GM13977 (cell line): Measurements from ENCODE around the gene CCDC83.
"Not testable (repeated sequence)": the region's sequence is repeated elsewhere in the genome, so short reads cannot be mapped to it uniquely, and the experiment has no call there.

Experiments
- DNase-seq: peaks from one replicate; pipeline ENCODE4 v3.0.0; 2012; ENCODE audit warnings: low spot score
- CTCF ChIP-seq: IDR thresholded peaks from 2 replicates; pipeline ENCODE4 v1.5.1; 2012; ENCODE audit warnings: mild to moderate bottlenecking, control low read depth; ENCODE audit not compliant: insufficient read depth; ENCODE audit errors: extremely low read depth, missing control alignments
- in situ Hi-C: fragments of 300-500 bp; cut with MboI; formaldehyde crosslinking; loops from one replicate; pipeline ENCODE4 v1.12.0; 2022; ENCODE audit warnings: low sequenced_read_pairs, low pct_unique_long_range_greater_than_20kb, mixed read lengths, inconsistent platforms; ENCODE audit not compliant: unreplicated experiment

CCDC83 gene

DNA sequence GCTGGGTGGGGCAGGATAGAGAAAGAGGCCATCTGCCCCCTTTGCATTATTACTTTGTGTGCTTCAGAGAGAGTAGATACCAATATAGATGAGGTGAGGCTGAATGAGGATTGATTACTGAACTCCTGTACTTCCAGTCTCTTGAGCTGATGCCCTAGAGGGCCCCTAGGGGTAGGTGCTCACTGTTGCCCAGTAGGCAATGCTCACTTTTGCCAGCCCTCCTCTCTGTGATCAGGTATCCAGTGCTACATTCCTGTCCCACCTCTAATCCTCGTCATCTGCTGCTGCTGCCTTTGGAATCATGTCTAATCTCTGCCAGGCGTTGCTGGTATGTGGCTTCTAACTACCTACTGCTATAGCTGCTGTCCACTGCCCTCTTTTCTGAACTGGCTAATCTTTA is 57.2 kb downstream of the CCDC83 start:
- no peak for TF ChIP-seq CTCF
- DNase-seq, result no peak
- in situ Hi-C loops, result loop anchor here (25.0 kb wide), 1 partner anchor 700 kb away; no protein-coding TSS in a partner anchor

DNA sequence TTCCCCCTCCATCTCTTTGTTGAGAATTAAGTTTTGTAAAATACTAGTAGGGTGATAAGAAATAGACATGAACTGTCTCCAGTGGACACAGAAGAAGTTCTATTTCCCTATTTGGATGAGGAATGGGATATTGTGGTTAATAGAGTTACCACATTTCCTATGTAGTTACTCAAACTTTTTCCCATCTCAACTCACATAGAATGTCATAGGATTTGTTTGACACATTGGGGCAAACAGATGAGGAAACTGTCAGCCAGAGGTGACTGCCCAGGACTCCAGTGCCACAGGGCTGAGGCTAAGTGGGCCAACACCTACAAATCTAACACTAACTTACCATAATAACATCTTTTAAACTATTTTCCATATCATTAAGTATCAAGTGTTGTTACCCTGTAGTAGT is 58.3 kb downstream of the CCDC83 start:
- TF ChIP-seq CTCF, result no peak
- in situ Hi-C loops, result loop anchor here (25.0 kb wide), 1 partner anchor 699 kb away; no protein-coding TSS in a partner anchor
- DNase-seq, result no peak

DNA sequence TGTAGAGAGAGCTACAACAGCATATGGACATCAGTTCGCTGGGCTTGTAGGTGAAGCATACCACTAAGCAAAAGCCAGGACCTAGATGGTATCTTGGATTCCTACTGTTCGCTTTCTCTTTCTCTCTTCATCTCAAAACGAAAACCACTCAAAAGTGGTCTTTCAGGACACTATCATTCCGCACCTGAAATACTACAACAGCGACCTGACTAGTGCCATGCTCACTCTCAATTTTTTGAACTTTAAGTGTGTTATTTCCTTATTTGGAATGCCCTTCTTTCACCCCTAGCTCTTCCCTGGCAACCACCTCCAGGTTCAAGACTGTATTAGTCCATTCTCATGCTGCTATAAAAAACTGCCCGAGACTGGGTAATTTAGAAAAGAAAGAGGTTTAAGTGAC is 59.2 kb downstream of the CCDC83 start:
- no peak for DNase-seq
- in situ Hi-C loops, result loop anchor here (25.0 kb wide), 1 partner anchor 698 kb away; no protein-coding TSS in a partner anchor
- no peak for TF ChIP-seq CTCF

- in situ Hi-C loops, result loop anchor here (25.0 kb wide), 1 partner anchor 693 kb away; no protein-coding TSS in a partner anchor
- no peak for DNase-seq
Measured at GRCh38 chr11:85918910-85919794, 64.0 kb downstream of the CCDC83 start.

GRCh38 chr11:85922367-85922766 is 67.2 kb downstream of the CCDC83 start:
- no peak for TF ChIP-seq CTCF
- no peak for DNase-seq
- in situ Hi-C loops, result loop anchor here (25.0 kb wide), 1 partner anchor 690 kb away; no protein-coding TSS in a partner anchor

More at GRCh38 chr11:85918910-85919794, 64.0 kb downstream of the CCDC83 start:
- no peak for TF ChIP-seq CTCF

GRCh38 chr11:85923455-85923854 is 68.3 kb downstream of the CCDC83 start:
- in situ Hi-C loops, result loop anchor here (25.0 kb wide), 1 partner anchor 689 kb away; no protein-coding TSS in a partner anchor
- no peak for TF ChIP-seq CTCF
- no peak for DNase-seq

DNA sequence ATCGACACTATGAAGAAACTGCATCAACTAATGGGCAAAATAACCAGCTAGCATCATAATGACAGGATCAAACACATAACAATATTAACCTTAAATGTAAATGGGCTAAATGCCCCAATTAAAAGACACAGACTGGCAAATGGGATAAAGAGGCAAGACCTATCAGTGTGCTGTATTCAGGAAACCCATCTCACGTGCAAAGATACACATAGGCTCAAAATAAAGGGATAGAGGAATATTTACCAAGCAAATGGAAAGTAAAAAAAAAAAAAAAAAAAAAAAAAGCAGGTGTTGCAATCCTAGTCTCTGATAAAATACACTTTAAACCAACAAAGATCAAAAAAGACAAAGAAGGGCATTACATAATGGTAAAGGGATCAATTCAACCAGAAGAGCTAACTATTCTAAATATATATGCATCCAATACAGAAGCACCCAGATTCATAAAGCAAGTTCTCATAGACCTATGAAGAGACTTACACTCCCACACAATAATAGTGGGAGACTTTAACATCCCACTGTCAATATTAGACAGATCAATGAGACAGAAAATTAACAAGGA is 71.6 kb downstream of the CCDC83 start:
- in situ Hi-C loops, DNase-seq: not testable (repeated sequence)
